ENCODE measurements around the gene PCSK6.

GRCh38 chr15:101454365-101454764 lies 35.1 kb downstream of the PCSK6 start:
- TF ChIP-seq CTCF (IDR thresholded peaks at IDR 0.05) (no peak), POLR2A (IDR thresholded peaks at IDR 0.05) (no peak)
